ENCODE results near the gene FBXO46. TPM values are rescaled to one million over a fixed set of nuclear protein-coding genes. Genes with fewer than 3 reads are reported as not detected.

The FBXO46 gene
- polyA plus RNA-seq, 1 of the 3 experiments (the other 2 are of a cell fraction) = 5.6 TPM

DNA sequence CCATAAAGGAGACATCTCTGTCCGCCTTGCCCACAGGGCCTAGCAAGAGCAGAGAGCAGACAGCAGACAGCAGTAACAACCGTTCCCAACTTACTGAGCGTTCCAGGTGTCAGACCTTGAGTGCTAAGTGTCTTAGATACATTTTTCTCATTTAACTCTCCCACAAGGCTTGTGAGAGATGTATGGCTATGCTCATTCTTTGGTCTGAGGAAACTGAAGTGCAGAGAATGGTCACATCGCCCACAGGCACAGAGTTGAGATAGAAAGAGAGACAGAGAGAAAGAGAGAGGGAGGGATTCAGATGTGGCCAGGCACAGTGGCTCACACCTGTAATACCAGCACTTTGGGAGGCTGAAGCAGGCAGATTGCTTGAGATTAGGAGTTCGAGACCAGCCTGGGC, 16.8 kb upstream of the FBXO46 start:
- no peak overlapping the region for H2AFZ ChIP-seq (ENCODE audit: low read depth)
- no peaks in the 10 kb centered on the region for H3K4me1 ChIP-seq (ENCODE audit: control insufficient read depth in 1 of 2, insufficient read depth in 2 of 2, low read depth in 1 of 2, low read length in 1 of 2)
- no peak overlapping the region for H3K4me2 ChIP-seq
- no peaks in the 10 kb centered on the region for H3K79me2 ChIP-seq (ENCODE audit: insufficient read depth)
- no peak for DNase-seq
- no peak overlapping the region for H3K9ac ChIP-seq
- 76% methylated on average over 5 of the region's 5 CpGs for WGBS (ENCODE audit: low lambda C conversion rate)
- TF ChIP-seq SIN3A (IDR thresholded peaks at IDR 0.05; ENCODE audit: borderline replicate concordance, low read depth, low read length) (no peak), SMC3 (IDR thresholded peaks at IDR 0.05; ENCODE audit: low read depth, low read length) (no peak), EP300 (IDR thresholded peaks at IDR 0.05; ENCODE audit: borderline replicate concordance in 1 of 2, low read depth in 1 of 2, low read length in 1 of 2) (no peak), RCOR1 (IDR thresholded peaks at IDR 0.05; ENCODE audit: low read length) (no peak), ELF1 (IDR thresholded peaks at IDR 0.05) (no peak), POLR2AphosphoS5 (IDR thresholded peaks at IDR 0.05; ENCODE audit: low read depth, low read length) (no peak), RXRA (IDR thresholded peaks at IDR 0.05; ENCODE audit: borderline replicate concordance, low read depth) (no peak), NRF1 (IDR thresholded peaks at IDR 0.05; ENCODE audit: low read depth, low read length) (no peak), EZH2phosphoT487 (IDR thresholded peaks at IDR 0.05; ENCODE audit: borderline replicate concordance, low read depth) (no peak), GABPA (IDR thresholded peaks at IDR 0.05; ENCODE audit: low read depth) (no peak), TAF1 (IDR thresholded peaks at IDR 0.05; ENCODE audit: borderline replicate concordance, low read depth, low read length) (no peak)
- TF ChIP-seq, protein P1, sequence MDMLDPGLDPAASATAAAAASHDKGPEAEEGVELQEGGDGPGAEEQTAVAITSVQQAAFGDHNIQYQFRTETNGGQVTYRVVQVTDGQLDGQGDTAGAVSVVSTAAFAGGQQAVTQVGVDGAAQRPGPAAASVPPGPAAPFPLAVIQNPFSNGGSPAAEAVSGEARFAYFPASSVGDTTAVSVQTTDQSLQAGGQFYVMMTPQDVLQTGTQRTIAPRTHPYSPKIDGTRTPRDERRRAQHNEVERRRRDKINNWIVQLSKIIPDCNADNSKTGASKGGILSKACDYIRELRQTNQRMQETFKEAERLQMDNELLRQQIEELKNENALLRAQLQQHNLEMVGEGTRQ (IDR thresholded peaks at IDR 0.05; ENCODE audit: borderline replicate concordance, low read depth, low read length) = no peak
- TF ChIP-seq, protein P2, sequence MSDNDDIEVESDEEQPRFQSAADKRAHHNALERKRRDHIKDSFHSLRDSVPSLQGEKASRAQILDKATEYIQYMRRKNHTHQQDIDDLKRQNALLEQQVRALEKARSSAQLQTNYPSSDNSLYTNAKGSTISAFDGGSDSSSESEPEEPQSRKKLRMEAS (IDR thresholded peaks at IDR 0.05; ENCODE audit: low read depth) = no peak
- TF ChIP-seq, protein P3, sequence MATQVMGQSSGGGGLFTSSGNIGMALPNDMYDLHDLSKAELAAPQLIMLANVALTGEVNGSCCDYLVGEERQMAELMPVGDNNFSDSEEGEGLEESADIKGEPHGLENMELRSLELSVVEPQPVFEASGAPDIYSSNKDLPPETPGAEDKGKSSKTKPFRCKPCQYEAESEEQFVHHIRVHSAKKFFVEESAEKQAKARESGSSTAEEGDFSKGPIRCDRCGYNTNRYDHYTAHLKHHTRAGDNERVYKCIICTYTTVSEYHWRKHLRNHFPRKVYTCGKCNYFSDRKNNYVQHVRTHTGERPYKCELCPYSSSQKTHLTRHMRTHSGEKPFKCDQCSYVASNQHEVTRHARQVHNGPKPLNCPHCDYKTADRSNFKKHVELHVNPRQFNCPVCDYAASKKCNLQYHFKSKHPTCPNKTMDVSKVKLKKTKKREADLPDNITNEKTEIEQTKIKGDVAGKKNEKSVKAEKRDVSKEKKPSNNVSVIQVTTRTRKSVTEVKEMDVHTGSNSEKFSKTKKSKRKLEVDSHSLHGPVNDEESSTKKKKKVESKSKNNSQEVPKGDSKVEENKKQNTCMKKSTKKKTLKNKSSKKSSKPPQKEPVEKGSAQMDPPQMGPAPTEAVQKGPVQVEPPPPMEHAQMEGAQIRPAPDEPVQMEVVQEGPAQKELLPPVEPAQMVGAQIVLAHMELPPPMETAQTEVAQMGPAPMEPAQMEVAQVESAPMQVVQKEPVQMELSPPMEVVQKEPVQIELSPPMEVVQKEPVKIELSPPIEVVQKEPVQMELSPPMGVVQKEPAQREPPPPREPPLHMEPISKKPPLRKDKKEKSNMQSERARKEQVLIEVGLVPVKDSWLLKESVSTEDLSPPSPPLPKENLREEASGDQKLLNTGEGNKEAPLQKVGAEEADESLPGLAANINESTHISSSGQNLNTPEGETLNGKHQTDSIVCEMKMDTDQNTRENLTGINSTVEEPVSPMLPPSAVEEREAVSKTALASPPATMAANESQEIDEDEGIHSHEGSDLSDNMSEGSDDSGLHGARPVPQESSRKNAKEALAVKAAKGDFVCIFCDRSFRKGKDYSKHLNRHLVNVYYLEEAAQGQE (IDR thresholded peaks at IDR 0.05; ENCODE audit: low read depth, low read length) = no peak
- TF ChIP-seq, protein P4, sequence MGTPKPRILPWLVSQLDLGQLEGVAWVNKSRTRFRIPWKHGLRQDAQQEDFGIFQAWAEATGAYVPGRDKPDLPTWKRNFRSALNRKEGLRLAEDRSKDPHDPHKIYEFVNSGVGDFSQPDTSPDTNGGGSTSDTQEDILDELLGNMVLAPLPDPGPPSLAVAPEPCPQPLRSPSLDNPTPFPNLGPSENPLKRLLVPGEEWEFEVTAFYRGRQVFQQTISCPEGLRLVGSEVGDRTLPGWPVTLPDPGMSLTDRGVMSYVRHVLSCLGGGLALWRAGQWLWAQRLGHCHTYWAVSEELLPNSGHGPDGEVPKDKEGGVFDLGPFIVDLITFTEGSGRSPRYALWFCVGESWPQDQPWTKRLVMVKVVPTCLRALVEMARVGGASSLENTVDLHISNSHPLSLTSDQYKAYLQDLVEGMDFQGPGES (IDR thresholded peaks at IDR 0.05; ENCODE audit: low read depth, low read length) = no peak
- ChIA-PET POLR2A (no interaction called here), CTCF (no interaction called here)
- no peaks in the 10 kb centered on the region; the same call in 1 of the 2 replicates for H3K27me3 ChIP-seq (ENCODE audit: insufficient read depth)
- H3K27ac ChIP-seq (ENCODE audit: low read depth in 2 of 2, low read length in 1 of 2) = no peak overlapping the region
- H3K4me3 ChIP-seq (ENCODE audit: low read depth in 2 of 2, low read length in 1 of 2) = no peak overlapping the region
- H3F3A ChIP-seq (replicated peaks; ENCODE audit: insufficient read depth) = no peaks in the 10 kb centered on the region
- no peaks in the 10 kb centered on the region for H3K9me2 ChIP-seq
- no peaks in the 10 kb centered on the region for H3K36me3 ChIP-seq (replicated peaks in 1 of 2; ENCODE audit: control insufficient read depth in 1 of 2, insufficient read depth in 2 of 2, low read length in 1 of 2)
- no peaks in the 10 kb centered on the region for H3K9me3 ChIP-seq
- H4K20me1 ChIP-seq (ENCODE audit: insufficient read depth) = no peaks in the 10 kb centered on the region
